ENCODE results near the gene SYNDIG1. TPM values are rescaled to one million over a fixed set of nuclear protein-coding genes. Genes with fewer than 3 reads are reported as not detected.

Gene SYNDIG1
- total RNA-seq, 4 donors from 2014 or later, result 0.45 TPM; not detected in 3

DNA sequence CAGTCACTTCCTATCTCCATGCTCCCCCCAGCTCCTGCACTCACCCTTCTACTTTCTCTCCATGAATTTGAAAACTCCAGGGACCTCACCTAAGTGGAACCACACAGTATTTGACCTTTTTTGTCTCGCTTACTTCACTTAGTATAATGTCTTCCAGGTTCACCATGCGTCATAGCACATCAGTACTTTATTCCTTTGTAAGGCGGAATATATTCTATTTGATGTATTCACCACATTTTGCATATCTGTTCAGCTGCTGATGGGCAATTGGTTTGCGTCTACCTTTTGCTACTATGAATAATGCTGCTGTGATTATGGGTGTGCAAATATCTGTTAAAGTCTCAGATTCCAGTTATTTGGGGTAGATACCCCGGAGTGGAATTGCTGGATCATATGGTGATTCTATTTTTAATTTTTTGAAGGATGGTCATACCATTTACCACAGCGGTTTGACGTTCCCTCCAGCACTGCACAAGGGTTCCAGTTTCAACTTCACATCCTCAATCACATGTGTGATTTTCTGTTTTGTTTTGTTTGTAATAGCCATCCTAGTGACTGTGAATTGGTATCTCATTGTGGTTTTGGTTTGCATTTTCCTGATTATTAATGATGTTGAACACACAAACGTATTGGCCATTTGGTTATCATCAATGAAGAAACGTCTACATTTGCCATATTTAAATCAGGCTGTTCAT is 20.3 kb upstream of the SYNDIG1 start:
- H3K4me3 ChIP-seq (ENCODE audit: low read depth, poor library complexity, severe bottlenecking), result no peak overlapping the region

DNA sequence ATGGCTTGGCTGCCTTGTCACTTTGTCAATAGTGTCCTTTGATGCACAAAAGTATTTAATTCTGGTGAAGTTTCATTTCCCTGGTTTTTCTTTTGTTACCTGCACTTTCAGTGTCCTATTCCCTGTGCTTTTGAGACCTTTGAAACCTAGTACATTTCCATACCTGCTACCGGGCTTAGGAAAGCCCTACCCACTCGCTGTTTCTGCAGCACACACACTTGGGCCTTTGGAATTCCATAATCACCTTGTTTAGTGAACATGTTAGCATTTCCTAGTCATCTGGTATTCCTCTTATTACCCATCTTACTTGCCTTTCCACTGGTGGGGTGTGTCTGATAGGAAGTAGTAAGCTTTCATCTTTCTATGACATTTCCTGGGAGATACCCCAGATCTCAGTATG is 19.3 kb upstream of the SYNDIG1 start:
- intact Hi-C loops (cut with DNase I; ENCODE audit: low total_unique reads), result no loop called here
- H3K4me3 ChIP-seq (ENCODE audit: low read depth, poor library complexity, severe bottlenecking), result no peak overlapping the region
- WGBS, 2 donors, result 93 to 95% methylated on average over 2 of the region's 2 CpGs

More for the DNA sequence above, 20.3 kb upstream of the SYNDIG1 start:
- no peak for DNase-seq (ENCODE audit: low spot score in 2 of 2)
- intact Hi-C loops (cut with DNase I; ENCODE audit: low total_unique reads), result no loop called here
- TF ChIP-seq, protein P1, sequence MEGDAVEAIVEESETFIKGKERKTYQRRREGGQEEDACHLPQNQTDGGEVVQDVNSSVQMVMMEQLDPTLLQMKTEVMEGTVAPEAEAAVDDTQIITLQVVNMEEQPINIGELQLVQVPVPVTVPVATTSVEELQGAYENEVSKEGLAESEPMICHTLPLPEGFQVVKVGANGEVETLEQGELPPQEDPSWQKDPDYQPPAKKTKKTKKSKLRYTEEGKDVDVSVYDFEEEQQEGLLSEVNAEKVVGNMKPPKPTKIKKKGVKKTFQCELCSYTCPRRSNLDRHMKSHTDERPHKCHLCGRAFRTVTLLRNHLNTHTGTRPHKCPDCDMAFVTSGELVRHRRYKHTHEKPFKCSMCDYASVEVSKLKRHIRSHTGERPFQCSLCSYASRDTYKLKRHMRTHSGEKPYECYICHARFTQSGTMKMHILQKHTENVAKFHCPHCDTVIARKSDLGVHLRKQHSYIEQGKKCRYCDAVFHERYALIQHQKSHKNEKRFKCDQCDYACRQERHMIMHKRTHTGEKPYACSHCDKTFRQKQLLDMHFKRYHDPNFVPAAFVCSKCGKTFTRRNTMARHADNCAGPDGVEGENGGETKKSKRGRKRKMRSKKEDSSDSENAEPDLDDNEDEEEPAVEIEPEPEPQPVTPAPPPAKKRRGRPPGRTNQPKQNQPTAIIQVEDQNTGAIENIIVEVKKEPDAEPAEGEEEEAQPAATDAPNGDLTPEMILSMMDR (IDR thresholded peaks at IDR 0.05), result no peak
- no peak for TF ChIP-seq POLR2A (IDR thresholded peaks at IDR 0.05)
- 76 to 79% methylated on average over 9 of the region's 9 CpGs for WGBS, 2 donors

DNA sequence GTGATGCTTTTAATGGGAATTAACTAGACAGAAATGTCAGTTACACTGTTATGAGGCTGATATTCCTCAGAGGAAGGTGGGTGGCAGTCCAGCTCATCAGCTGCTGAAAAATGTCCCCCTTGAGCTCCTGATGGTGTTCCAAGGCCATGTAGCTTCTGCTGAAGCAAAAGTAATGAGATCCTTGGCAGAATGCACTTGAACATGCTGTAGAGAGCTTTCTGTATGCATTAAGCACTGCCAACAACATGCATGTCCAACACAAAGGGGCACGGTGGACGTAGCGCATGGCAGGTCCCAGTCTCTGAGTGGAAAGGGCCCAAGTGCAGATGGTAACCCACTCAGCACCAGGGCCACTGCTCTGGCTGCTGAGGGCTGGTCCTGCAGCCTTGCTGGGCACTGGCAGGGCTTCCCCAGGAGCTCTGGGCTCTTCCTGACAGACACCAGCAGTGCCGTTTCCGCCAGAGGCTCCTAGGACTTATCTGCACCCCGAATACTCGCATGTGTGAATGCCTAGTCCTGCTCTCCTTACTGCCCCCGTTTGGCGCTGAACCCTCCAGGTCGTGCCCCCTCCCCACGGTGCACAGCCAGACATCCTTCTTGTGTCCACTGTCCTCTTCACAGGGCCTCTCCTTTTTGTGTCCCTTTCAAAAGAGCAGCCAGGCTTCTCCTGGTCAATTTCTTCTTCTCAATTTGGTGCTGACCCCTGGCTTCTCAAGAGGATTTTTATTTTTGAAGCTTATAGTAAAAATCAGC is 18.6 kb upstream of the SYNDIG1 start:
- intact Hi-C loops (cut with DNase I; ENCODE audit: low total_unique reads), result no loop called here
- DNase-seq (ENCODE audit: low spot score in 2 of 2), result peak in 1 of 2 donors; percentile 66
- TF ChIP-seq, protein P1 (IDR thresholded peaks at IDR 0.05), result no peak
- TF ChIP-seq POLR2A (IDR thresholded peaks at IDR 0.05), result no peak
- no peak overlapping the region for H3K4me3 ChIP-seq (ENCODE audit: low read depth, poor library complexity, severe bottlenecking)
- WGBS, 2 donors, result 76 to 77% methylated on average over 11 of the region's 11 CpGs

More for the DNA sequence above, 19.3 kb upstream of the SYNDIG1 start:
- TF ChIP-seq POLR2A (IDR thresholded peaks at IDR 0.05), result no peak
- TF ChIP-seq, protein P1 (IDR thresholded peaks at IDR 0.05), result no peak
- no peak for DNase-seq (ENCODE audit: low spot score in 2 of 2)

DNA sequence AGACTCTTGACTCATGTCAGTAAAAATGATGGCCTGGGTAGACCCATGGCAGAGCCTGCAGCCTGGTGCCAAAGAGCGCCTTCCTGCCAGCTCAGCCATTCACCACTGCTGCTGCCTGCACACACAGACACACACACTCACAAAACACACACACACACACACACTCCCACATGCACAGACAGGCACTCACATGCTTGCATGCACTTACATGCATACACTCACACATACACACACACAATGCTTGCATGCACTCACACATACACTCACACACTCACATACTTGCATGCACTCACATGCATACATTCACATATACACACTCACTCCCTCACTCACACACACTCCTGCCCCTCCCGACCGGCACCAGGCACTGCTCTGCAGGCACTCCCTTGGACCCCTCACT is 18.0 kb upstream of the SYNDIG1 start:
- intact Hi-C loops (cut with DNase I; ENCODE audit: low total_unique reads), result no loop called here
- peak in 1 of 2 donors; percentile 37 for DNase-seq (ENCODE audit: low spot score in 2 of 2)
- 80 to 87% methylated on average over 3 of the region's 3 CpGs for WGBS, 2 donors
- H3K4me3 ChIP-seq (ENCODE audit: low read depth, poor library complexity, severe bottlenecking), result no peak overlapping the region
- no peak for TF ChIP-seq POLR2A (IDR thresholded peaks at IDR 0.05)
- TF ChIP-seq, protein P1 (IDR thresholded peaks at IDR 0.05), result no peak

DNA sequence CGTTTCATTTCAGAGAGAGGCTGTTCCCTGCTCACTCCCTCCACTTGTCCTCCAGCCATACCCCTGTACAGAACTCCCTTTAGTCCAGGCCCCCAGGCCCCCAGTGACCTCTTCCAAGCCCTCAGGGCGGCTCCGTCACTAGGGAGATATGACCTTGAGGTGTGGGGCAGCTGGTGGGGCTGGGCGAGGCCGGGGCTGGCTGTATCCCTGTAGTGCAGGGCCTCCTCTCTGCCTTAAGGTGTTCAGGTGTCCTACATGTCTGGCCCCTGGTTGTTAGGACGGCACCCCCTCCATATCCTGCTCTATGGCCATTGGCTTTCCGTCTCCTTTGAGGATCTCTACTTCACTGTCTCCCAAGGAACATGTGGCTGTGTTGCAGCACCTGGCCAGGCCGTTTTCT is 17.4 kb upstream of the SYNDIG1 start:
- TF ChIP-seq, protein P1 (IDR thresholded peaks at IDR 0.05), result no peak
- TF ChIP-seq POLR2A (IDR thresholded peaks at IDR 0.05), result no peak
- DNase-seq (ENCODE audit: low spot score in 2 of 2), result peak in 1 of 2 donors; percentile 78
- H3K4me3 ChIP-seq (ENCODE audit: low read depth, poor library complexity, severe bottlenecking), result no peak overlapping the region
- 78 to 86% methylated on average over 8 of the region's 8 CpGs for WGBS, 2 donors
- intact Hi-C loops (cut with DNase I; ENCODE audit: low total_unique reads), result no loop called here

All from lower leg skin (tissue), 4 donors.